ENCODE results near the gene MAGEB3. TPM values are rescaled to one million over a fixed set of nuclear protein-coding genes. Genes with fewer than 3 reads are reported as not detected.

MAGEB3 gene
- total RNA-seq, 1 donor from 2014 or later = not detected

DNA sequence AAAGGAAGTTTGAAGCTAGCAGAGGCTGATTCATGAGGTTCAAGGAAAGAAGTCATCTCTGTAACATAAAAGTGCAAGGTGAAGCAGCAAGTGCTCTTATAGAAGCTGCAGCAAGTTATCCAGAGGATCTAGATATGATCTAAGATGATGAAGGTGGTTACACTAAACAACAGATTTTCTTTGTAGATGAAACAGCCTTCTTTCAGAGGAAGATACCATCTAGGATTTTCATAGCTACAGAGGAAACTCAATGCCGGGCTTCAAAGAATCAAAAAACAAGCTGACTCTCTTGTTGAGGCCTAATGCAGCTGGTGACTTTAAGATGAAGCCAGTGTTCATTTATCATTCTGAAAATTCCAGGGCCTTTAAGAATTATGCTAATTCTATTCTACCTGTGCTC lies 50.0 kb downstream of the MAGEB3 start:
- no peak for DNase-seq (ENCODE audit: low spot score)

DNA sequence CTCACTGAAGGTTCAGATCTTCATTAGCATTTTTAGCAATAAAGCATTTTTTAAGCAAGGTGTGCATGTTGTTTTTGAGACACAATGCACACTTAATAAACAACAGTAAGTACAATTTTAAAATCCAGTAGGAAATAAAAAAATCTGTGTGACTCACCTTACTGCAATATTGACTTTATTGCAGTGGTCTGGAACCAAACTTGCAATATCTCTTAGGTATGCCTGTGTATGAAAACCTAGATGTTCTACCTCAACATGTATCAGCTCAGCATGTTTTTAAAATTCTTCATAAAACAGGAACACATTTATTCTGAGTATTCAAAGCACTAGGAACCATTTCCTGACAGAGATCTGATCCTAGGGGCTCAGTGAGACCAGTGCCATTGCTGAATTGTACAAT lies 52.1 kb downstream of the MAGEB3 start:
- DNase-seq (ENCODE audit: low spot score) = no peak

DNA sequence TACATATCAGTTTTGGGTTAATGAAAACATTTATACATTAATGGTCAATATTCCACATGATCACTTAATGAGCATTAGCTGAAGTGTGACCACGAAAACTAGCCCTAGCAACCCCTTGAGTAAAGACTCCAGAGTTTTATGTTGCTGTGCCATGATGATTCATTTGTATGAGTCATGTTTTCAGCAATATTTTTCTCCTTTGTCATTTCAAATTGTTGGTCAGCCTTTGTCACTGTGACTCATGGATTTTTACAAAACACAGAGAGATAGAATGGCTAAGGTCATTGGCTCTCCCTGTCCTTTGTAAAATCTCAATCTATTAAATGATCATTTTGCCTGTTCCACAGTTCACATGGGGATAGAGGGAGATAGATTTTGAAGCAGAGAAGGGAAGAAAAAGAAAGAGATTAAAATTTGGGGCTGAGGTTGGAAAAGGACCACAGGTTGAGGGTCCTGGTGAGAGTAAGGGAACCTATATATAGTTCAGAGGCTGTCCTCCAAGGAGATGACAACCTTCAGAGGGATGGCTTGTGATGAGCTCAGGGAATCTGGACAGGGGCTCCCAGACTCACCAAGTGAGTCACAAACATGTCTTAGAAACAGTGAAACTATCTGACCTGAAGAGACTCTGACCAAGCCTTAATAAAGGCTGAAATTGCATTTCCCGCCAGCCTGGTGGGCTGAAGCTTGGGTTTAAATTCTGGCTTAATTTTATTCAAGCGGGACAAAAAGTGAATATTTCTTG lies 53.2 kb downstream of the MAGEB3 start:
- no peak for DNase-seq (ENCODE audit: low spot score)

Other genes with a start within 250 kb of the MAGEB3 start
- gene MAGEB2, start 15.1 kb upstream of the MAGEB3 start, total RNA-seq = not detected
- not detected for gene MAGEB4, start 11.3 kb downstream of the MAGEB3 start, total RNA-seq
- gene MAGEB1, start 16.5 kb downstream of the MAGEB3 start, total RNA-seq = not detected
- gene NR0B1, start 78.7 kb downstream of the MAGEB3 start, total RNA-seq = not detected

Measured in ureter (tissue), 1 donor.